Measurements from ENCODE around the gene SPI1.

The SPI1 gene

GRCh38 chr11:47329431-47329986, 48.8 kb downstream of the SPI1 start:
- TF ChIP-seq TAF1 (IDR thresholded peaks at IDR 0.05; ENCODE audit: low read depth, low read length) (no peak), POLR2AphosphoS5 (IDR thresholded peaks at IDR 0.05; ENCODE audit: low read depth, low read length) (no peak), POU2F2 (IDR thresholded peaks at IDR 0.05; ENCODE audit: low read depth, low read length) (no peak), POLR2A (IDR thresholded peaks at IDR 0.05; ENCODE audit: low read depth, low read length) (no peak), SPI1 (IDR thresholded peaks at IDR 0.05; ENCODE audit: low read depth, low read length) (no peak), PAX5 (IDR thresholded peaks at IDR 0.05; ENCODE audit: insufficient read depth, low read length, severe bottlenecking) (no peak)
- no peak for FAIRE-seq

GRCh38 chr11:47328449-47329390, 49.6 kb downstream of the SPI1 start:
- no peak for TF ChIP-seq POLR2A (IDR thresholded peaks at IDR 0.05; ENCODE audit: low read depth, low read length)
- no peak for TF ChIP-seq POU2F2 (IDR thresholded peaks at IDR 0.05; ENCODE audit: low read depth, low read length)
- no peak for TF ChIP-seq PAX5 (IDR thresholded peaks at IDR 0.05; ENCODE audit: insufficient read depth, low read length, severe bottlenecking)
- peak; percentile 29 for TF ChIP-seq SPI1 (IDR thresholded peaks at IDR 0.05; ENCODE audit: low read depth, low read length)
- TF ChIP-seq TAF1 (IDR thresholded peaks at IDR 0.05; ENCODE audit: low read depth, low read length): no peak
- no peak for TF ChIP-seq POLR2AphosphoS5 (IDR thresholded peaks at IDR 0.05; ENCODE audit: low read depth, low read length)
- FAIRE-seq (peak; percentile 72), DNase-seq (ENCODE audit: insufficient read length, low spot score) (peak; percentile 62)

More at GRCh38 chr11:47329431-47329986, 48.8 kb downstream of the SPI1 start:
- DNase-seq (ENCODE audit: insufficient read length, low spot score): peak; percentile 30

GRCh38 chr11:47327949-47328348, 50.4 kb downstream of the SPI1 start:
- TF ChIP-seq POLR2A (IDR thresholded peaks at IDR 0.05; ENCODE audit: low read depth, low read length) (no peak), PAX5 (IDR thresholded peaks at IDR 0.05; ENCODE audit: insufficient read depth, low read length, severe bottlenecking) (no peak), POLR2AphosphoS5 (IDR thresholded peaks at IDR 0.05; ENCODE audit: low read depth, low read length) (no peak), TAF1 (IDR thresholded peaks at IDR 0.05; ENCODE audit: low read depth, low read length) (no peak), POU2F2 (IDR thresholded peaks at IDR 0.05; ENCODE audit: low read depth, low read length) (no peak), SPI1 (IDR thresholded peaks at IDR 0.05; ENCODE audit: low read depth, low read length) (no peak)
- FAIRE-seq (no peak), DNase-seq (ENCODE audit: insufficient read length, low spot score) (peak; percentile 21)

- peak; percentile 4 for DNase-seq (ENCODE audit: insufficient read length, low spot score)
- no peak for FAIRE-seq
- TF ChIP-seq POU2F2 (IDR thresholded peaks at IDR 0.05; ENCODE audit: low read depth, low read length): no peak
- no peak for TF ChIP-seq POLR2AphosphoS5 (IDR thresholded peaks at IDR 0.05; ENCODE audit: low read depth, low read length)
- no peak for TF ChIP-seq TAF1 (IDR thresholded peaks at IDR 0.05; ENCODE audit: low read depth, low read length)
- TF ChIP-seq POLR2A (IDR thresholded peaks at IDR 0.05; ENCODE audit: low read depth, low read length): no peak
- no peak for TF ChIP-seq SPI1 (IDR thresholded peaks at IDR 0.05; ENCODE audit: low read depth, low read length)
- no peak for TF ChIP-seq PAX5 (IDR thresholded peaks at IDR 0.05; ENCODE audit: insufficient read depth, low read length, severe bottlenecking)
Measured at GRCh38 chr11:47327025-47327424, 51.3 kb downstream of the SPI1 start.

- FAIRE-seq: no peak
- peak; percentile 4 for DNase-seq (ENCODE audit: insufficient read length, low spot score)
- TF ChIP-seq PAX5 (IDR thresholded peaks at IDR 0.05; ENCODE audit: insufficient read depth, low read length, severe bottlenecking): no peak
- no peak for TF ChIP-seq TAF1 (IDR thresholded peaks at IDR 0.05; ENCODE audit: low read depth, low read length)
- TF ChIP-seq SPI1 (IDR thresholded peaks at IDR 0.05; ENCODE audit: low read depth, low read length): no peak
- no peak for TF ChIP-seq POLR2A (IDR thresholded peaks at IDR 0.05; ENCODE audit: low read depth, low read length)
- TF ChIP-seq POLR2AphosphoS5 (IDR thresholded peaks at IDR 0.05; ENCODE audit: low read depth, low read length): no peak
Measured at GRCh38 chr11:47326198-47326597, 52.1 kb downstream of the SPI1 start.

GRCh38 chr11:47325271-47326041, 52.9 kb downstream of the SPI1 start:
- FAIRE-seq (no peak), DNase-seq (ENCODE audit: insufficient read length, low spot score) (no peak)
- TF ChIP-seq POU2F2 (IDR thresholded peaks at IDR 0.05; ENCODE audit: low read depth, low read length): no peak

GRCh38 chr11:47324520-47324919, 53.8 kb downstream of the SPI1 start:
- TF ChIP-seq POU2F2 (IDR thresholded peaks at IDR 0.05; ENCODE audit: low read depth, low read length): no peak
- TF ChIP-seq POLR2AphosphoS5 (IDR thresholded peaks at IDR 0.05; ENCODE audit: low read depth, low read length): no peak
- TF ChIP-seq PAX5 (IDR thresholded peaks at IDR 0.05; ENCODE audit: insufficient read depth, low read length, severe bottlenecking): no peak
- TF ChIP-seq POLR2A (IDR thresholded peaks at IDR 0.05; ENCODE audit: low read depth, low read length): no peak
- no peak for TF ChIP-seq TAF1 (IDR thresholded peaks at IDR 0.05; ENCODE audit: low read depth, low read length)
- no peak for TF ChIP-seq SPI1 (IDR thresholded peaks at IDR 0.05; ENCODE audit: low read depth, low read length)
- no peak for DNase-seq (ENCODE audit: insufficient read length, low spot score)
- no peak for FAIRE-seq

GRCh38 chr11:47318166-47318565, 60.2 kb downstream of the SPI1 start:
- DNase-seq (ENCODE audit: insufficient read length, low spot score) (no peak), FAIRE-seq (no peak)
- TF ChIP-seq TAF1 (IDR thresholded peaks at IDR 0.05; ENCODE audit: low read depth, low read length) (no peak), PAX5 (IDR thresholded peaks at IDR 0.05; ENCODE audit: insufficient read depth, low read length, severe bottlenecking) (no peak), POLR2AphosphoS5 (IDR thresholded peaks at IDR 0.05; ENCODE audit: low read depth, low read length) (no peak), SPI1 (IDR thresholded peaks at IDR 0.05; ENCODE audit: low read depth, low read length) (no peak), POU2F2 (IDR thresholded peaks at IDR 0.05; ENCODE audit: low read depth, low read length) (no peak), POLR2A (IDR thresholded peaks at IDR 0.05; ENCODE audit: low read depth, low read length) (no peak)

Data from GM12891 (cell line).